Activated CD4-positive, alpha-beta T cell treated with anti-CD3 and anti-CD28 coated beads, Interleukin-2, amount 50 U/mL, for 1 hour (primary cell): Measurements from ENCODE around the gene ACTL10.
"Not testable (repeated sequence)": the region's sequence is repeated elsewhere in the genome, so short reads cannot be mapped to it uniquely, and the experiment has no call there.

Experiments used
- DNase-seq: peaks from one replicate; pipeline ENCODE4 v3.0.0-alpha.2; 2020

The ACTL10 gene

GRCh38 chr20:33666293-33667244 is at the start of gene ACTL10:
Gene ACTL10 (plus strand): TSS chr20:33666943. CDS start chr20:33667498, 555 bp downstream.
- peak; percentile 66 for DNase-seq

GRCh38 chr20:33621717-33622400 is 44.9 kb upstream of the ACTL10 start:
- DNase-seq: no peak

GRCh38 chr20:33622705-33623365 is 43.9 kb upstream of the ACTL10 start:
- DNase-seq: no peak

- no peak for DNase-seq
These were observed 42.3 kb upstream of the ACTL10 start for GRCh38 chr20:33624399-33624798.

- DNase-seq: no peak
These were observed 40.6 kb upstream of the ACTL10 start for GRCh38 chr20:33626190-33626589.

- no peak for DNase-seq
These were observed 39.0 kb upstream of the ACTL10 start for GRCh38 chr20:33627577-33628216.

GRCh38 chr20:33629533-33629932 is 37.2 kb upstream of the ACTL10 start:
- DNase-seq: no peak

- DNase-seq: no peak
These were observed 36.8 kb upstream of the ACTL10 start for GRCh38 chr20:33629979-33630378.

- DNase-seq: no peak
These were observed 36.2 kb upstream of the ACTL10 start for GRCh38 chr20:33630507-33630906.

GRCh38 chr20:33631910-33632309 is 34.8 kb upstream of the ACTL10 start:
- not testable (repeated sequence) for DNase-seq

- no peak for DNase-seq
These were observed 31.4 kb upstream of the ACTL10 start for GRCh38 chr20:33635341-33635740.

GRCh38 chr20:33636776-33637175 is 30.0 kb upstream of the ACTL10 start:
- no peak for DNase-seq

- no peak for DNase-seq
These were observed 26.5 kb upstream of the ACTL10 start for GRCh38 chr20:33640287-33640686.

GRCh38 chr20:33644313-33645071 is 22.3 kb upstream of the ACTL10 start:
- DNase-seq: no peak

- no peak for DNase-seq
These were observed 21.7 kb upstream of the ACTL10 start for GRCh38 chr20:33645072-33645358.

- DNase-seq: no peak
These were observed 21.3 kb upstream of the ACTL10 start for GRCh38 chr20:33645396-33645795.

- DNase-seq: no peak
These were observed 20.6 kb upstream of the ACTL10 start for GRCh38 chr20:33646191-33646590.

- DNase-seq: not testable (repeated sequence)
These were observed 19.7 kb upstream of the ACTL10 start for GRCh38 chr20:33646959-33647602.

- DNase-seq: no peak
These were observed 18.9 kb upstream of the ACTL10 start for GRCh38 chr20:33647603-33648395.

- no peak for DNase-seq
These were observed 18.2 kb upstream of the ACTL10 start for GRCh38 chr20:33648396-33649004.
